Activated T-cell treated with anti-CD3 and anti-CD28 coated beads for 1 hour (primary cell): ENCODE measurements around the gene TXNRD2.

Experiments used
- DNase-seq: peaks from one replicate; pipeline ENCODE4 v3.0.0-alpha.2; 2020; ENCODE audit warnings: low read depth

The TXNRD2 gene

GRCh38 chr22:19979712-19980493 is 38.3 kb upstream of the TXNRD2 start:
- DNase-seq, result no peak

GRCh38 chr22:19978748-19979147 is 37.1 kb upstream of the TXNRD2 start:
- no peak for DNase-seq

GRCh38 chr22:19977296-19978243 is 36.0 kb upstream of the TXNRD2 start:
- DNase-seq, result no peak

- no peak for DNase-seq
Observed at GRCh38 chr22:19976671-19977070, 35.1 kb upstream of the TXNRD2 start.

GRCh38 chr22:19975707-19976035 is 34.1 kb upstream of the TXNRD2 start:
- DNase-seq, result no peak

GRCh38 chr22:19974935-19975706 is 33.5 kb upstream of the TXNRD2 start:
- no peak for DNase-seq

GRCh38 chr22:19974268-19974861 is 32.7 kb upstream of the TXNRD2 start:
- DNase-seq, result no peak

GRCh38 chr22:19973551-19974267 is 32.1 kb upstream of the TXNRD2 start:
- no peak for DNase-seq

- DNase-seq, result no peak
Observed at GRCh38 chr22:19972652-19973550, 31.3 kb upstream of the TXNRD2 start.

- DNase-seq, result no peak
Observed at GRCh38 chr22:19972251-19972650, 30.6 kb upstream of the TXNRD2 start.

- no peak for DNase-seq
Observed at GRCh38 chr22:19971276-19972124, 29.9 kb upstream of the TXNRD2 start.

GRCh38 chr22:19970479-19971275 is 29.1 kb upstream of the TXNRD2 start:
- peak; percentile 78 for DNase-seq

GRCh38 chr22:19970031-19970478 is 28.4 kb upstream of the TXNRD2 start:
- DNase-seq, result no peak

GRCh38 chr22:19969141-19969928 is 27.7 kb upstream of the TXNRD2 start:
- DNase-seq, result no peak

- no peak for DNase-seq
Observed at GRCh38 chr22:19968450-19968891, 26.9 kb upstream of the TXNRD2 start.

GRCh38 chr22:19967850-19968449 is 26.3 kb upstream of the TXNRD2 start:
- no peak for DNase-seq
